H1 (cell line): Measurements from ENCODE around the gene FHAD1. TPM values are rescaled to one million over a fixed set of nuclear protein-coding genes. Genes with fewer than 3 reads are reported as not detected.

Experiments used
- CTCF ChIA-PET: fragments of 300-600 bp; sonication (Branson Sonifier 250); formaldehyde crosslinking; loops from one replicate; lab custom pipeline; 2021; ENCODE audit not compliant: partially characterized antibody; lab: Charles Lee
- POLR2A ChIA-PET: fragments of 300-600 bp; sonication (Branson Sonifier 250); formaldehyde crosslinking; loops from one replicate; lab custom pipeline; 2021; ENCODE audit warnings: inconsistent platforms; ENCODE audit not compliant: partially characterized antibody; lab: Charles Lee
- DNase-seq, 2 experiments: peaks; one replicate each; pipeline versions ENCODE4 v3.0.0 to v3.0.0-alpha.2; 2010 to 2022; ENCODE audit warnings: low spot score in 2 of 2, low read depth in 1 of 2, mixed read lengths in 1 of 2
- FAIRE-seq: peaks from 2 replicates; lab custom pipeline; 2011; peaks lifted over from hg19 to GRCh38; lab: Jason Lieb, UNC
- H2AFZ ChIP-seq: 2 replicates; pipeline ENCODE4 v1.8.1; 2012; ENCODE audit warnings: low read length, inconsistent platforms
- H2AK5ac ChIP-seq: 2 replicates; pipeline ENCODE4 v1.6.1; 2013; ENCODE audit warnings: low read depth, low read length
- H2BK120ac ChIP-seq: replicated peaks from 2 replicates; pipeline ENCODE3; 2013; ENCODE audit warnings: low read depth, low read length, inconsistent platforms
- H2BK12ac ChIP-seq: 2 replicates; pipeline ENCODE4 v1.6.1; 2013; ENCODE audit warnings: low read depth, low read length
- H2BK15ac ChIP-seq: 2 replicates; pipeline ENCODE4 v1.6.1; 2013; ENCODE audit warnings: low read length
- H2BK20ac ChIP-seq: 2 replicates; pipeline ENCODE4 v1.6.1; 2013; ENCODE audit warnings: low read length
- H2BK5ac ChIP-seq: 2 replicates; pipeline ENCODE4 v1.6.1; 2013; ENCODE audit warnings: low read depth, low read length
- H3K14ac ChIP-seq: 2 replicates; pipeline ENCODE4 v1.6.1; 2013; ENCODE audit warnings: inconsistent platforms; ENCODE audit not compliant: insufficient read length
- H3K18ac ChIP-seq: 2 replicates; pipeline ENCODE4 v1.6.1; 2013; ENCODE audit warnings: low read length; ENCODE audit errors: extremely low read depth
- H3K23ac ChIP-seq: 2 replicates; pipeline ENCODE4 v1.6.1; 2013; ENCODE audit warnings: inconsistent platforms; ENCODE audit not compliant: insufficient read length
- H3K23me2 ChIP-seq: 2 replicates; pipeline ENCODE4 v1.6.1; 2013; ENCODE audit warnings: low read depth, low read length
- H3K27ac ChIP-seq: 2 replicates; pipeline ENCODE4 v1.6.1; 2011; ENCODE audit warnings: low read depth, low read length, inconsistent platforms
- H3K27me3 ChIP-seq, 4 experiments: replicated peaks in 1 of 4; 1 replicate in 1 of 4; 2 replicates in 3 of 4; pipeline versions ENCODE4 v1.6.1 to v1.8.1; 2011 to 2013; ENCODE audit warnings: low read length in 3 of 4, mild to moderate bottlenecking in 3 of 4, inconsistent platforms in 2 of 4, mixed read lengths in 2 of 4, moderate library complexity in 1 of 4; ENCODE audit not compliant: control insufficient read depth in 3 of 4, insufficient read depth in 3 of 4; ENCODE audit errors: extremely low read depth in 1 of 4
- H3K36me3 ChIP-seq, 4 experiments: 2 replicates each; pipeline versions ENCODE4 v1.6.1 to v1.8.1; 2011 to 2013; ENCODE audit warnings: mild to moderate bottlenecking in 4 of 4, low read length in 3 of 4, moderate library complexity in 2 of 4, control low read depth in 1 of 4, inconsistent platforms in 1 of 4; ENCODE audit not compliant: insufficient read depth in 4 of 4, control insufficient read depth in 2 of 4
- H3K4ac ChIP-seq: replicated peaks from 2 replicates; pipeline ENCODE3; 2013; ENCODE audit warnings: low read length, low read depth, mixed read lengths, inconsistent platforms; ENCODE audit not compliant: insufficient read length
- H3K4me1 ChIP-seq, 4 experiments: replicated peaks in 1 of 4; 1 replicate in 1 of 4; 2 replicates in 3 of 4; pipeline versions ENCODE4 v1.6.1 to v1.8.1; 2011 to 2013; ENCODE audit warnings: low read length in 3 of 4, inconsistent platforms in 2 of 4, mixed read lengths in 1 of 4; ENCODE audit not compliant: insufficient read depth in 4 of 4, control insufficient read depth in 3 of 4
- H3K4me2 ChIP-seq, 2 experiments: 2 replicates each; pipeline versions ENCODE4 v1.6.1 to v1.8.1; 2011 to 2013; ENCODE audit warnings: low read depth in 2 of 2, low read length in 2 of 2, control low read depth in 1 of 2, inconsistent platforms in 1 of 2, mild to moderate bottlenecking in 1 of 2; ENCODE audit not compliant: insufficient read depth in 1 of 2
- H3K4me3 ChIP-seq, 4 experiments: fragments of 200-600, 300-600 bp in 1 of 4; sonication (generic), shearing (Covaris generic), sonication (Bioruptor Twin) in 1 of 4; 2 replicates each; pipeline versions ENCODE4 v1.5.1 to v1.8.1; 2011 to 2016; ENCODE audit warnings: low read length in 4 of 4, low read depth in 3 of 4, control low read depth in 2 of 4, inconsistent platforms in 2 of 4, mild to moderate bottlenecking in 2 of 4, mixed read lengths in 1 of 4, moderate library complexity in 1 of 4; ENCODE audit not compliant: insufficient read depth in 2 of 4; ENCODE audit errors: extremely low read depth in 1 of 4
- H3K56ac ChIP-seq: replicated peaks from 2 replicates; pipeline ENCODE3; 2013; ENCODE audit warnings: low read depth, mild to moderate bottlenecking, mixed read lengths, low read length, inconsistent platforms; ENCODE audit not compliant: insufficient read length
- H3K79me1 ChIP-seq: 2 replicates; pipeline ENCODE4 v1.6.1; 2013; ENCODE audit warnings: low read depth, low read length, control low read depth
- H3K79me2 ChIP-seq, 2 experiments: 2 replicates each; pipeline versions ENCODE4 v1.6.1 to v1.8.1; 2012 to 2013; ENCODE audit warnings: low read length in 2 of 2, mild to moderate bottlenecking in 2 of 2, inconsistent platforms in 1 of 2; ENCODE audit not compliant: insufficient read depth in 2 of 2, control insufficient read depth in 1 of 2
- H3K9ac ChIP-seq, 4 experiments: replicated peaks in 1 of 4; 1 replicate in 1 of 4; 2 replicates in 3 of 4; pipeline versions ENCODE4 v1.6.1 to v1.8.1; 2011 to 2013; ENCODE audit warnings: low read depth in 3 of 4, low read length in 3 of 4, control low read depth in 2 of 4, mild to moderate bottlenecking in 2 of 4, moderate library complexity in 2 of 4, inconsistent platforms in 1 of 4; ENCODE audit errors: extremely low read depth in 1 of 4
- H3K9me3 ChIP-seq, 2 experiments: 2 replicates each; pipeline versions ENCODE4 v1.6.1 to v1.8.1; 2012 to 2013; ENCODE audit warnings: mild to moderate bottlenecking in 2 of 2, moderate library complexity in 2 of 2, control low read depth in 1 of 2, inconsistent platforms in 1 of 2, low read depth in 1 of 2, low read length in 1 of 2, mixed read lengths in 1 of 2; ENCODE audit not compliant: insufficient read depth in 2 of 2
- H4K20me1 ChIP-seq, 2 experiments: replicated peaks in 1 of 2; 2 replicates each; pipeline versions ENCODE3 to v1.8.1; 2011 to 2013; ENCODE audit warnings: inconsistent platforms in 2 of 2, low read length in 2 of 2, mild to moderate bottlenecking in 1 of 2; ENCODE audit not compliant: insufficient read depth in 2 of 2, control insufficient read depth in 1 of 2
- H4K5ac ChIP-seq: 2 replicates; pipeline ENCODE4 v1.6.1; 2013; ENCODE audit warnings: low read length, low read depth, mixed read lengths, inconsistent platforms; ENCODE audit not compliant: insufficient read length
- H4K8ac ChIP-seq: 2 replicates; pipeline ENCODE4 v1.8.0; 2013; ENCODE audit warnings: mild to moderate bottlenecking, moderate library complexity, low read length, inconsistent platforms; ENCODE audit not compliant: insufficient read depth; ENCODE audit errors: extremely low read depth
- H4K91ac ChIP-seq: replicated peaks from 2 replicates; pipeline ENCODE3; 2013; ENCODE audit warnings: low read length, mixed read lengths, inconsistent platforms; ENCODE audit not compliant: insufficient read length
- BCL11A ChIP-seq, 2 experiments: IDR thresholded peaks; one replicate each; pipeline ENCODE4 v1.6.1; 2011; ENCODE audit warnings: low read depth in 2 of 2, low read length in 2 of 2, mild to moderate bottlenecking in 2 of 2
- CTCF ChIP-seq, 3 experiments: IDR thresholded peaks; 1 replicate in 2 of 3; 2 replicates in 1 of 3; pipeline versions ENCODE4 v1.5.1 to v1.6.1; 2011; ENCODE audit warnings: low read length in 3 of 3, mild to moderate bottlenecking in 3 of 3, inconsistent platforms in 2 of 3, low read depth in 1 of 3, moderate library complexity in 1 of 3; ENCODE audit not compliant: insufficient read depth in 1 of 3; ENCODE audit errors: control extremely low read depth in 1 of 3
- JUND ChIP-seq: IDR thresholded peaks from 2 replicates; pipeline ENCODE4 v1.6.1; 2011; ENCODE audit warnings: mild to moderate bottlenecking, improper control_type of control experiment, low read length
- MAX ChIP-seq: IDR thresholded peaks from 2 replicates; pipeline ENCODE4 v1.6.1; 2012; ENCODE audit warnings: inconsistent platforms
- SP4 ChIP-seq: IDR thresholded peaks from 2 replicates; pipeline ENCODE4 v1.6.1; 2012; ENCODE audit warnings: low read length, inconsistent platforms
- TAF7 ChIP-seq: optimal IDR thresholded peaks from 2 replicates; pipeline ENCODE3; 2011; ENCODE audit warnings: low read depth, mild to moderate bottlenecking, inconsistent platforms, low read length, moderate library complexity, borderline replicate concordance
- TBP ChIP-seq: IDR thresholded peaks from 2 replicates; pipeline ENCODE4 v1.6.1; 2011; ENCODE audit warnings: low read depth, low read length, improper control_type of control experiment
- TCF12 ChIP-seq: IDR thresholded peaks from 2 replicates; pipeline ENCODE4 v1.6.1; 2011; ENCODE audit warnings: low read depth, mild to moderate bottlenecking, low read length
- TEAD4 ChIP-seq: IDR thresholded peaks from 2 replicates; pipeline ENCODE4 v1.6.1; 2012; ENCODE audit warnings: low read depth, low read length, inconsistent platforms, mixed read lengths
- USF2 ChIP-seq: IDR thresholded peaks from 2 replicates; pipeline ENCODE4 v1.6.1; 2011; ENCODE audit warnings: low read length, improper control_type of control experiment
- YY1 ChIP-seq: IDR thresholded peaks from 2 replicates; pipeline ENCODE4 v1.6.1; 2011; ENCODE audit warnings: low read depth, mild to moderate bottlenecking, low read length
- WGBS, 2 experiments: shearing (Covaris generic) in 1 of 2; methylation state at CpG; one replicate each; pipeline versions ENCODE4 v1.1.6 to v1.1.7; 2013 to 2015; ENCODE audit warnings: low lambda C conversion rate in 2 of 2, mixed read lengths in 2 of 2, inconsistent platforms in 1 of 2, low coverage in 1 of 2, missing lambda C conversion rate in 1 of 2; ENCODE audit not compliant: insufficient replicate concordance in 2 of 2, insufficient coverage in 1 of 2, insufficient read length in 1 of 2; ENCODE audit errors: extremely low coverage in 1 of 2, missing lambda C conversion rate in 1 of 2; 5-methylcytosine and 5-hydroxymethylcytosine counted together
- polyA plus RNA-seq, 7 experiments: library from polyadenylated mRNA; depleted of rRNA in 3 of 7; stranded (reverse) in 5 of 7; unstranded in 2 of 7; fragments of >200 nt in 5 of 7; fragments of 200-250 nt in 2 of 7; gene quantifications; 1 replicate in 5 of 7; 2 replicates in 1 of 7; 4 replicates in 1 of 7; pipeline versions ENCODE4 v1.2.1 to v1.2.3, GENCODE V29; 2011 to 2013; ENCODE audit warnings: missing spikeins in 2 of 7, mixed read lengths in 2 of 7
- total RNA-seq: library from RNA; stranded (reverse); fragmentation: NEBNext Ultra II Directional; extraction: Animal tissue kit (Norgen Biotek cat#: 25700); gene quantifications from 2 replicates; pipeline ENCODE4 v1.2.1, GENCODE V29; 2021

The FHAD1 gene
- total and polyA plus RNA-seq, 2 of the 8 experiments (the other 6 are each of a cell fraction or from before 2014, with no cell fraction given): 0.39 to 0.69 TPM

GRCh38 chr1:15277933-15278332, 30.9 kb downstream of the FHAD1 start:
- CTCF ChIA-PET: interaction anchor here (1.0 to 1.4 kb wide), 2 partner anchors 126 to 167 kb away, joined by 3 read pairs; no protein-coding TSS in a partner anchor
- FAIRE-seq: no peak
- Histone ChIP-seq H2AFZ (no peak overlapping the region), H4K20me1 (no peaks in the 10 kb centered on the region), H3K27me3 (no peaks in the 10 kb centered on the region), H2BK120ac (no peak overlapping the region), H4K91ac (no peak overlapping the region), H3K9me3 (no peaks in the 10 kb centered on the region), H2BK12ac (no peak overlapping the region), H3K9ac (no peak overlapping the region), H3K36me3 (no peaks in the 10 kb centered on the region), H3K27ac (no peak overlapping the region), H2AK5ac (no peak overlapping the region), H3K14ac (no peak overlapping the region), H2BK15ac (no peak overlapping the region), H4K5ac (no peak overlapping the region), H3K23ac (no peak overlapping the region), H3K23me2 (no peaks in the 10 kb centered on the region), H3K56ac (no peak overlapping the region), H2BK5ac (no peak overlapping the region), H3K18ac (no peak overlapping the region), H3K79me2 (no peaks in the 10 kb centered on the region), H3K4me2 (no peak overlapping the region), H2BK20ac (no peak overlapping the region), H3K4me1 (no peaks in the 10 kb centered on the region), H3K79me1 (no peaks in the 10 kb centered on the region), H4K8ac (no peak overlapping the region), H3K4ac (no peak overlapping the region), H3K4me3 (no peak overlapping the region)
- no peak for DNase-seq
- 86% methylated on average over 4 of the region's 4 CpGs; no CpG with 5 or more reads in 1 of the 2 experiments for WGBS, 2 experiments
- POLR2A ChIA-PET: no interaction called here
- TF ChIP-seq JUND: no peak
- TF ChIP-seq CTCF (IDR thresholded peaks at IDR 0.05; ENCODE audit: control extremely low read depth in 1 of 3, insufficient read depth in 1 of 3, low read depth in 1 of 3, low read length in 3 of 3): no peak
- TF ChIP-seq TAF7: no peak
- no peak for TF ChIP-seq TBP
- no peak for TF ChIP-seq BCL11A (IDR thresholded peaks at IDR 0.05; ENCODE audit: low read depth in 2 of 2, low read length in 2 of 2)
- no peak for TF ChIP-seq SP4
- TF ChIP-seq USF2: no peak
- TF ChIP-seq TCF12: no peak
- TF ChIP-seq YY1: no peak
- TF ChIP-seq TEAD4: no peak
- no peak for TF ChIP-seq MAX
